ENCODE data around the gene COX7A2L. TPM values are rescaled to one million over a fixed set of nuclear protein-coding genes. Genes with fewer than 3 reads are reported as not detected.
"Not testable (repeated sequence)": the region's sequence is repeated elsewhere in the genome, so short reads cannot be mapped to it uniquely, and the experiment has no call there.

COX7A2L gene
- total and polyA plus RNA-seq, 2 experiments from 2014 or later = 112 to 149 TPM

GRCh38 chr2:42398052-42398451 lies 37.0 kb upstream of the COX7A2L start:
- H3K79me2 ChIP-seq (replicated peaks; ENCODE audit: insufficient read depth); H3K4me1 ChIP-seq (ENCODE audit: insufficient read depth); ATAC-seq; DNase-seq (ENCODE audit: low spot score); H4K20me1 ChIP-seq (replicated peaks; ENCODE audit: insufficient read depth); H3K27me3 ChIP-seq (ENCODE audit: insufficient read depth); H3K36me3 ChIP-seq (ENCODE audit: insufficient read depth); H2AFZ ChIP-seq; H3K4me3 Mint-ChIP-seq; H3K9me2 ChIP-seq (ENCODE audit: insufficient read depth); H3K4me1 Mint-ChIP-seq; H3K27ac ChIP-seq (ENCODE audit: low read depth); H3K4me2 ChIP-seq; H3K36me3 Mint-ChIP-seq (ENCODE audit: low read depth); H3K27me3 Mint-ChIP-seq (ENCODE audit: insufficient read depth, low read depth, poor library complexity); H3K27ac Mint-ChIP-seq; H3F3A ChIP-seq (replicated peaks; ENCODE audit: low read depth); H3K9me3 Mint-ChIP-seq; H3K4me3 ChIP-seq: not testable (repeated sequence)

DNA sequence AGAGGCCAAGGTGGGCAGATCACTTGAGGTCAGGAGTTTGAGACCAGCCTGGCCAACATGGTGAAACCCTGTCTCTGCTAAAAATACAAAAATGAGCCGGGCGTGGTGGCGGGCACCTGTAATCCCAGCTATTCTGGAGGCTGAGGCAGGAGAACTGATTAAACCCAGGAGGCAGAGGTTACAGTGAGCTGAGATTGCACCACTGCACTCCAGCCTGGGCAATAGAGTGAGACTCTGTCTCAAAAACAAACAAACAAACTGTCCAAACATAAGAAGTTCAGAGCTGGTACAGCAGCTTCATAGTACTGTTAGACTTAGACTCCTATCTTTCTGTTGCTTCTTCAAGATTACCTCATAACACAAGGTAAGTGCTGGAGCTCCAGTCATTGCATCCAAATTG lies 32.3 kb upstream of the COX7A2L start:
- not testable (repeated sequence) for ATAC-seq; H3K9me3 Mint-ChIP-seq; H3K4me3 ChIP-seq; H3K27me3 ChIP-seq (ENCODE audit: insufficient read depth); H3F3A ChIP-seq (replicated peaks; ENCODE audit: low read depth); H3K4me1 ChIP-seq (ENCODE audit: insufficient read depth); H3K4me2 ChIP-seq; H3K27ac ChIP-seq (ENCODE audit: low read depth); H4K20me1 ChIP-seq (replicated peaks; ENCODE audit: insufficient read depth); DNase-seq (ENCODE audit: low spot score); H3K79me2 ChIP-seq (replicated peaks; ENCODE audit: insufficient read depth); H3K27me3 Mint-ChIP-seq (ENCODE audit: insufficient read depth, low read depth, poor library complexity); H3K27ac Mint-ChIP-seq; H2AFZ ChIP-seq; H3K36me3 Mint-ChIP-seq (ENCODE audit: low read depth); H3K36me3 ChIP-seq (ENCODE audit: insufficient read depth); H3K4me3 Mint-ChIP-seq; H3K9me2 ChIP-seq (ENCODE audit: insufficient read depth)
- H3K4me1 Mint-ChIP-seq = peaks cover 15% of the 10 kb centered on the region

- Histone ChIP-seq H4K20me1 (replicated peaks; ENCODE audit: insufficient read depth) (no peaks in the 10 kb centered on the region), H3K27me3 (ENCODE audit: insufficient read depth) (no peaks in the 10 kb centered on the region), H3K27ac (ENCODE audit: low read depth) (no peak overlapping the region), H2AFZ (no peak overlapping the region), H3K36me3 (ENCODE audit: insufficient read depth) (no peaks in the 10 kb centered on the region), H3K79me2 (replicated peaks; ENCODE audit: insufficient read depth) (no peaks in the 10 kb centered on the region), H3K4me1 (ENCODE audit: insufficient read depth) (peaks cover 7% of the 10 kb centered on the region), H3K9me2 (ENCODE audit: insufficient read depth) (no peaks in the 10 kb centered on the region), H3F3A (replicated peaks; ENCODE audit: low read depth) (0 out of 2 replicates have a peak, but pooled peaks cover 7% of the 10 kb centered on the region), H3K4me2 (no peak overlapping the region), H3K4me3 (no peak overlapping the region)
- Mint-ChIP-seq H3K27ac (no peak overlapping the region), H3K4me3 (no peak overlapping the region), H3K4me1 (peaks cover 15% of the 10 kb centered on the region), H3K9me3 (no peaks in the 10 kb centered on the region; the same call in 2 of the 3 replicates), H3K27me3 (ENCODE audit: insufficient read depth, low read depth, poor library complexity) (peaks cover 4% of the 10 kb centered on the region), H3K36me3 (ENCODE audit: low read depth) (peaks cover 9% of the 10 kb centered on the region; the same call in 2 of the 3 replicates)
- no peak for ATAC-seq
- TF ChIP-seq ETS1 (IDR thresholded peaks at IDR 0.05) (no peak), JUNB (IDR thresholded peaks at IDR 0.05; ENCODE audit: unreplicated experiment) (no peak), NANOG (IDR thresholded peaks at IDR 0.05; ENCODE audit: borderline replicate concordance) (no peak)
- TF ChIP-seq, protein P1, sequence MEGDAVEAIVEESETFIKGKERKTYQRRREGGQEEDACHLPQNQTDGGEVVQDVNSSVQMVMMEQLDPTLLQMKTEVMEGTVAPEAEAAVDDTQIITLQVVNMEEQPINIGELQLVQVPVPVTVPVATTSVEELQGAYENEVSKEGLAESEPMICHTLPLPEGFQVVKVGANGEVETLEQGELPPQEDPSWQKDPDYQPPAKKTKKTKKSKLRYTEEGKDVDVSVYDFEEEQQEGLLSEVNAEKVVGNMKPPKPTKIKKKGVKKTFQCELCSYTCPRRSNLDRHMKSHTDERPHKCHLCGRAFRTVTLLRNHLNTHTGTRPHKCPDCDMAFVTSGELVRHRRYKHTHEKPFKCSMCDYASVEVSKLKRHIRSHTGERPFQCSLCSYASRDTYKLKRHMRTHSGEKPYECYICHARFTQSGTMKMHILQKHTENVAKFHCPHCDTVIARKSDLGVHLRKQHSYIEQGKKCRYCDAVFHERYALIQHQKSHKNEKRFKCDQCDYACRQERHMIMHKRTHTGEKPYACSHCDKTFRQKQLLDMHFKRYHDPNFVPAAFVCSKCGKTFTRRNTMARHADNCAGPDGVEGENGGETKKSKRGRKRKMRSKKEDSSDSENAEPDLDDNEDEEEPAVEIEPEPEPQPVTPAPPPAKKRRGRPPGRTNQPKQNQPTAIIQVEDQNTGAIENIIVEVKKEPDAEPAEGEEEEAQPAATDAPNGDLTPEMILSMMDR (conservative IDR thresholded peaks at IDR 0.05; ENCODE audit: low read depth in 2 of 2) = no peak
- DNase-seq (ENCODE audit: low spot score) = no peak
These were observed 31.2 kb upstream of the COX7A2L start for GRCh38 chr2:42392191-42392590.
